IPS-18c (cell line): Measurements from ENCODE around the gene C1QTNF5.

Source experiments
- H3K4me3 ChIP-seq: 2 replicates; pipeline ENCODE4 v1.7.0; 2013; ENCODE audit warnings: low read depth, mild to moderate bottlenecking, low read length, moderate library complexity; ENCODE audit not compliant: insufficient read depth
- H3K9me3 ChIP-seq: one replicate; pipeline ENCODE4 v1.6.1; 2013; ENCODE audit warnings: mild to moderate bottlenecking, low read length, moderate library complexity; ENCODE audit not compliant: control insufficient read depth, insufficient read depth

Gene C1QTNF5

DNA sequence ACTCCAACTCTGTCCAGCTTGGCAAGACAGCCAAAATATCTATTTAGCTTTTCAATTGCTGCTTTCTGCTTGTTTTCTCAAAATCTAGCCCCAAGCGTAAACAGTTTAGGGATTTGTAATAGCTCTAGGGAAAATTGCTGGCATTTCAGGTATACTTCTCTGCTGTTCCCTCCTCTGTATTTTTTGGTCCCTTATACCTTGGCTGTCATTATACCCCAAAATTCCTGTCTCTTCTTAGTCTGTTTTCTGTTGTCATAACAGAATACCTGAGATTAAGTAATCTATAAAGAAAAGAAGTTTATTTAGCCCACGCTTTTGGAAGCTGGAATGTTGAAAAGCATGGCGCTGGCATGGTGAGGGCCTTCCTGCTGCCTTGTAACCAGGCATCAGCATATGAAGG, 47.2 kb downstream of the C1QTNF5 start:
- H3K4me3 ChIP-seq: no peak overlapping the region
- peaks cover 4% of the 10 kb centered on the region for H3K9me3 ChIP-seq

- Histone ChIP-seq H3K4me3 (no peak overlapping the region), H3K9me3 (peaks cover 4% of the 10 kb centered on the region)
These were observed 49.7 kb downstream of the C1QTNF5 start for GRCh38 chr11:119290894-119291497.
